Pancreas (tissue), 10 donors: ENCODE data around the gene CDK4. TPM values are rescaled to one million over a fixed set of nuclear protein-coding genes. Genes with fewer than 3 reads are reported as not detected.

ENCODE experiments used
- ATAC-seq, 4 donors: fragments of 200-7000 bp; cut with Tn5 transposase; one replicate each; pipeline versions ENCODE4 v1.8.0 to v1.9.1; 2020; ENCODE audit warnings: mild to moderate bottlenecking in 4 of 4, moderate library complexity in 4 of 4
- DNase-seq, 6 donors: peaks; one replicate each; pipeline ENCODE4 v3.0.0-alpha.2; 2020
- FAIRE-seq: peaks from 2 replicates; lab custom pipeline; 2012; peaks lifted over from hg19 to GRCh38; lab: Jason Lieb, UNC
- H3K27ac ChIP-seq, 4 donors: fragments of 200-600 bp; sonication (generic); 1 replicate in 3 of 4; 2 replicates in 1 of 4; pipeline versions ENCODE4 v1.5.0 to v1.8.0; 2020
- H3K27me3 ChIP-seq, 4 donors: fragments of 200-600 bp; one replicate each; pipeline ENCODE4 v1.8.0; 2021
- H3K36me3 ChIP-seq, 3 donors: fragments of 200-600 bp; sonication (generic) in 1 of 3; one replicate each; pipeline versions ENCODE4 v1.5.0 to v1.8.0; 2020 to 2021
- H3K4me1 ChIP-seq, 3 donors: fragments of 200-600 bp; one replicate each; pipeline ENCODE4 v1.8.0; 2021
- H3K4me3 ChIP-seq, 4 donors: fragments of 200-600 bp; sonication (generic) in 2 of 4; one replicate each; pipeline versions ENCODE4 v1.5.0 to v1.8.0; 2020 to 2021
- H3K9me3 ChIP-seq, 4 donors: fragments of 200-600 bp; one replicate each; pipeline ENCODE4 v1.8.0; 2021
- WGBS, 2 donors: extraction: QIAGEN DNeasy Blood & Tissue Kit; methylation state at CpG; one replicate each; pipeline ENCODE4 v1.1.7; 2013; 5-methylcytosine and 5-hydroxymethylcytosine counted together
- intact Hi-C, 3 donors: fragments of 100-400 bp; cut with DNase I; formaldehyde crosslinking; loops; one replicate each; pipeline versions ENCODE4 v1.11.1 to v1.14.2; 2022
- polyA plus RNA-seq, 2 donors: library from polyadenylated mRNA; stranded (reverse); fragments of 200-250 nt; gene quantifications; one replicate each; pipeline ENCODE4 v1.2.3, GENCODE V29; 2013
- total RNA-seq, 6 donors: library from RNA; stranded (reverse); fragmentation: NEBNext Ultra II Directional in 4 of 6; extraction: Animal tissue kit (Norgen Biotek cat#: 25700) in 4 of 6; gene quantifications; one replicate each; pipeline versions ENCODE4 v1.2.1 to v1.2.4, GENCODE V29; 2021 to 2023
- TF ChIP-seq, protein P1 (sequence below), 4 donors: fragments of 200-600 bp; sonication (generic) in 3 of 4; IDR thresholded peaks; one replicate each; pipeline versions ENCODE4 v1.5.0 to v1.8.0; 2021; ENCODE audit warnings: antibody characterized with exemption in 4 of 4
- donor health status: healthy with polysubstance abuse.
- donor health status: DM: no; HTN: no; CAD: no; lungs with moderate emphysema.
- donor health status: DM: no; HTN: no; CAD: no.
- donor health status: control.
- donor health status: control.
- donor health status: Bipolar disorder and iron deficiency.
- donor health status: DM: yes; HTN: yes; CAD: no.
- donor health status: DM: no; HTN: no; CAD: no.
- donor health status: DM: no; HTN: no; CAD: no.
- donor health status: DM: yes; HTN: yes; CAD: no.

The CDK4 gene
- total and polyA plus RNA-seq, 8 donors, result 26.7 to 48.5 (median 40.3) TPM

DNA sequence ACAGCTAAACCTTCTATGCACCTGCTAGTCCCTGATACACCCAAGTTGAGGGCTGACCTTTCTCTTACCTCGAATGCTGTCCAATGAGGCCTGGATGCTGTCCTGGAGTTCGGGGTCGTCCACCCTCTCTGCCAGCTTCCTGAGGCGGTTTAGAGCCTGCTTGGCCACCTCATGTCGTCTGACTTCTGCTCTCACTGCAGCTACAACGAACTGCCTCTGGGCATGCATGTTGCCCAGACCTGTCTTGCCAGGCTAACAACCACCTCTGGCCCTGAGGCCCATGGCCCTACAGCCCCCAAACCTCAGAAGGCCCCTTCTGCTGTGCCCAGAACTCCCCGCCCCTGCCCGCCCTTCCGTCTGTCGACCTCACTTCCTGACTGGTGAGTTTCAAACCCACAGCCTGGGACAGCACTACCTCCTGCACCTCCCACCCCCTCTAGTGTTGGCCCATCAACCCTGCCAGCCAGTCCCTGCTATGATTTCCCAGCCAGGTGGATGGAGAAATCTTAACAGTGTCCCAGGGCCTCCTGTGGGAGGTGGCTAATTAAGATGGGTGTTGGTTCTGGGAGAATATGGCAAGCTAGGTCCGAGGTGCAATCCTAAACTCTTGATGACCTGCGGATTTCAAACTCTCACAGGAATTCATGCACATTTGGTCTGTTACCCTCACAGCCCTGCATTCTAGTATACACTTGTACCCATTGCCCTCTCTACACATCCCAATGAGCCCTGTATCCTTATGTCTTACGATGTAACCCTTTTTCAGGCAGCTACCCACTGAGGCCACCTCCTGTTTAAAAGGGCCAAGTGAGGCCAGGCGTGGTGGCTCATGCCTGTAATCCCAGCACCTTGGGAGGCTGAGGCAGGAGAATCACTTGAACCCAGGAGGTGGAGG is 10.0 kb downstream of the CDK4 start:
- H3K36me3 ChIP-seq, result no peaks in the 10 kb centered on the region
- no peak overlapping the region for H3K4me3 ChIP-seq
- no peak for DNase-seq
- ATAC-seq, result no peak
- FAIRE-seq, result no peak
- H3K4me1 ChIP-seq, result peaks cover 9 to 15% (median 11%) of the 10 kb centered on the region in 3 donors
- H3K27me3 ChIP-seq, result peaks cover 0 to under 1% (median 0%) of the 10 kb centered on the region in 4 donors
- TF ChIP-seq, protein P1, sequence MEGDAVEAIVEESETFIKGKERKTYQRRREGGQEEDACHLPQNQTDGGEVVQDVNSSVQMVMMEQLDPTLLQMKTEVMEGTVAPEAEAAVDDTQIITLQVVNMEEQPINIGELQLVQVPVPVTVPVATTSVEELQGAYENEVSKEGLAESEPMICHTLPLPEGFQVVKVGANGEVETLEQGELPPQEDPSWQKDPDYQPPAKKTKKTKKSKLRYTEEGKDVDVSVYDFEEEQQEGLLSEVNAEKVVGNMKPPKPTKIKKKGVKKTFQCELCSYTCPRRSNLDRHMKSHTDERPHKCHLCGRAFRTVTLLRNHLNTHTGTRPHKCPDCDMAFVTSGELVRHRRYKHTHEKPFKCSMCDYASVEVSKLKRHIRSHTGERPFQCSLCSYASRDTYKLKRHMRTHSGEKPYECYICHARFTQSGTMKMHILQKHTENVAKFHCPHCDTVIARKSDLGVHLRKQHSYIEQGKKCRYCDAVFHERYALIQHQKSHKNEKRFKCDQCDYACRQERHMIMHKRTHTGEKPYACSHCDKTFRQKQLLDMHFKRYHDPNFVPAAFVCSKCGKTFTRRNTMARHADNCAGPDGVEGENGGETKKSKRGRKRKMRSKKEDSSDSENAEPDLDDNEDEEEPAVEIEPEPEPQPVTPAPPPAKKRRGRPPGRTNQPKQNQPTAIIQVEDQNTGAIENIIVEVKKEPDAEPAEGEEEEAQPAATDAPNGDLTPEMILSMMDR (IDR thresholded peaks at IDR 0.05), result no peak
- no peaks in the 10 kb centered on the region for H3K9me3 ChIP-seq
- WGBS, 2 donors, result 47 to 54% methylated on average over 14 of the region's 14 CpGs
- intact Hi-C loops, result no loop called here
- no peak overlapping the region for H3K27ac ChIP-seq

DNA sequence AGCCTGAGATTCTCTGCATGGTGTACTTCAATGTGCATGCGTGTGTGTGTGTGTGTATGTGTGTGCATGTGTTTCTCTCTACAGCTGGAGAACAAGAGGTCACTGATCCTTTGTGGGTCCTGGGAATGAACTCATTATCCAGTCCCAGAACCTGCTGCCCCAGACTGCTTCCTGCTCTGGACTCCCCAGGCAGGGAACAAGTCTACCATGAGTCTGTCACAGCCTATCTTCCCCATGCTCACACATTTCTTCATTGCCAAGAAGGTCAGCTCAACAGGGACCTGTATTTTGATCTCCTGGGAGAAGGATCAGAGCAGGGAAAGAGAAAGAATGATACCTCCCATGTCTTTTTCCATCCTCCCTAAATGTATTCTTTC is 10.7 kb downstream of the CDK4 start:
- Histone ChIP-seq H3K27me3 (peaks cover 0 to 8% (median 0%) of the 10 kb centered on the region in 4 donors), H3K27ac (no peak overlapping the region), H3K9me3 (no peaks in the 10 kb centered on the region), H3K4me3 (no peak overlapping the region), H3K36me3 (no peaks in the 10 kb centered on the region), H3K4me1 (peaks cover 9 to 18% (median 15%) of the 10 kb centered on the region in 3 donors)
- no peak for FAIRE-seq
- ATAC-seq, result no peak
- TF ChIP-seq, protein P1 (IDR thresholded peaks at IDR 0.05), result no peak
- 69 to 79% methylated on average over 1 of the region's 1 CpG for WGBS, 2 donors
- intact Hi-C loops, result no loop called here
- DNase-seq, result no peak

DNA sequence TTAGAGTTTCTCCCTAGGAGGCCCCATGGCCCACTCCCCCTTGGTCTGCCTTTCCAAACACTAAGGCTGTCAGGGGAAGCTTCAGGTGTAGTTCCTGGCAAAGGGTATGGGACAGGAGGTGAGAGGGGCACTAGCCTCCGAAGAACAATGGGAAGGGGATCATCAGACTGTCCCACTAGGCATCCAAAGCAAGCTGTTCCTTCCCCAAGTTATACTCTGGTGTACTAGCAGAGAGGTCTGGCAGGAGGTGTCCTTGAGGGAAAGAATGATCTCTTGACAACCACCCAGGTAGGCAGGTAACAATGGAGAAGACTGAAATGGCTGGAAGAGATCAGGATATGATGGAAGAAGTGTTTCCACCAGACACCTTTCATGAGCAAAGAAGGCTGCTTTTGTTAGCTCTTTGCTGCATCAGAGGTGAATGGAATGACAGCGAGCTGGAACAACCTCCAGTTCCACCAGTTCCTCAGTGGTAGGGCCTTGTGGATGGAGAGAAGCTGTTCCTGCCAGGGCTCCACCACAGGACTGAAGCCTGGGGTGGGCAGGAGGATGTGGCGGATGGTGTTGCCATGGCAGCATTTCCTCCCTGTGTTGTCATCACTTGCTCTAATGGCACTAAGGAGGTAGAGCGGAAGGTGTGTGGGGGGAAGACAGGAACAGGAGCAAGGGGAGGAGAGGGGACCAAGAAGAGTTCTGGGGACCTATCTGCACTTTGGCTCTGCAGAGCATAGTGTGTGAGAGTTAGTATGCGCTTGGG is 11.3 kb downstream of the CDK4 start:
- Histone ChIP-seq H3K36me3 (no peaks in the 10 kb centered on the region), H3K4me1 (peaks cover 9 to 17% (median 15%) of the 10 kb centered on the region in 3 donors), H3K9me3 (no peaks in the 10 kb centered on the region), H3K27ac (no peak overlapping the region), H3K4me3 (no peak overlapping the region), H3K27me3 (peaks cover 0 to 8% (median 0%) of the 10 kb centered on the region in 4 donors)
- TF ChIP-seq, protein P1 (IDR thresholded peaks at IDR 0.05), result no peak
- 72 to 79% methylated on average over 5 of the region's 5 CpGs for WGBS, 2 donors
- DNase-seq (no peak), FAIRE-seq (no peak), ATAC-seq (no peak)
- intact Hi-C loops, result no loop called here

DNA sequence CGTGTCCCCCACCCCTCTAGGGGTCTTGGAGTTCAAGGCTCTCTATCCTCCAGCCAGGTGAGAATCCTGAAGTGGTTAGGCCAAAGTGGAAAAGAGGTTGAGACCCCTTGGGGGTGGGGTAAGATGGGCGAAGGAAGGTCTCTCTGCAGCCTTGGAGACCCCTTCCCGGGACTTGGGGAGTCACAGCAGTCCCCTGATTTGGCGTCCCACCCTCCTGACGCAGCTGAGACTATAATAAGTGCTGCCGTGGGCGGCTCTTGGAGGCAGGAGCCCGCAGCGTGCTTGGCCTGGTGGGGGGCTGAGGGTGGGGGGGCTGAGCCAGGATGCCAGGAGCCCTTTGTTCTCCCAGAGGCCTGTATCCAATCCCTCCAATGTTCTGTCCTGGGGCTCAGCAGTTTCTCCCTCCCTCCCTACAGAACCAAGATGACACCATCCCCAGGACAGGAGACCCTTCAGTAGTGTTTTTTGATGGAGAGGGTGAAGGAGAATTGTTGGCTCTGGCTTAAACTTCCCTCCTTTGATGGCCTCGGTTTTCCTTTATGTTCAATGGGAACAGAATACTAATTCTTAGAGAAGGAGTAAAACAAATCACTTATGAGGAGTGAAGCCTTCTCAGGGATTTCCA is 12.1 kb downstream of the CDK4 start:
- DNase-seq, result no peak
- H3K27me3 ChIP-seq, result peaks cover 0 to 11% (median 0%) of the 10 kb centered on the region in 4 donors
- no peaks in the 10 kb centered on the region for H3K9me3 ChIP-seq
- no peak for ATAC-seq
- TF ChIP-seq, protein P1 (IDR thresholded peaks at IDR 0.05), result no peak
- FAIRE-seq, result no peak
- intact Hi-C loops, result no loop called here
- H3K27ac ChIP-seq, result no peak overlapping the region
- peaks cover 9 to 15% (median 13%) of the 10 kb centered on the region in 3 donors for H3K4me1 ChIP-seq
- no peak overlapping the region for H3K4me3 ChIP-seq
- WGBS, 2 donors, result 37 to 41% methylated on average over 9 to 10 of the region's 10 CpGs
- H3K36me3 ChIP-seq, result no peaks in the 10 kb centered on the region
